NOMO-1 (cell line): ENCODE measurements around the gene OTOA.
"Not testable (repeated sequence)": the region's sequence is repeated elsewhere in the genome, so short reads cannot be mapped to it uniquely, and the experiment has no call there.

Source experiments
- DNase-seq, 2 experiments: peaks; one replicate each; lab custom pipeline; 2025; ENCODE audit not compliant: unreplicated experiment in 2 of 2; lab: John Stamatoyannopoulos, UW

The OTOA gene

GRCh38 chr16:21663889-21664647 lies at the start of gene OTOA:
Gene OTOA (plus strand): TSS chr16:21663968. CDS start chr16:21678515, 14,547 bp downstream.
- DNase-seq = no peak

GRCh38 chr16:21614896-21615295 lies 48.9 kb upstream of the OTOA start:
- DNase-seq = no peak

DNA sequence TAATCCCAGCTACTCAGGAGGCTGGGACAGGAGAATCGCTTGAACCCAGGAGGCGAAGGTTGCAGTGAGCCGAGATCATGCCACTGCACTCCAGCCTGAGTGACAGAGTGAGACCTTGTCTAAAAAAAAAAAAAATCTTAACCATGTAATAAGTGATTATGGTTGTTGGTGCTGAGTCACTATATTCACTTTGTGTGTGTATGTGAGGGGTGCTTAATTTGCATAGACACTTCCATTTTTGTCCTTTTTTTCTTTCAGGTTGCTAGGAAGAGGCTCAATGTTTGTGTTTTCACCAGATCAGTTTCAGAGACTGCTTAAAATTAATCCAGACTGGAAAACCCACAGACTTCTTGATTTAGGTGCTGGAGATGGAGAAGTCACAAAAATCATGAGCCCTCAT lies 46.2 kb upstream of the OTOA start:
- peak in 1 of 2 experiments; percentile 56 for DNase-seq

DNA sequence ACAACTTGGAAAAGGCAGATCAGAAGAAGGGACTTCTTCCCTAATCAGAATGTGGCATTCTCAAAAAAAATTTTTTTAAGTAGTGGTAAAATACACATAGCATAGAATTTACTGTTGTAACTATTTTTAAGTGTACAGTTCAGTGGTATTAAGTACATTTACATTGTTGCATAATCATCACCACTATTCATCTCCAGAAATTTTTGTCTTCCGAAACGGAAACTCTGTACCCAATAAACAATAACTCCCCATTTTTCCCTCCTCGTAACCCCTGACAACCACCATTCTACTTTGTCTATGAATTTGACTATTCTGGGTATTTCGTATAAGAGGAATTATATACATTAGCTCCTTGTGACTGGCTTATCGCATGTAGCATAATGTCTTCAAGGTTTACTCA lies 45.5 kb upstream of the OTOA start:
- DNase-seq = no peak

- no peak for DNase-seq
These were observed 43.9 kb upstream of the OTOA start for GRCh38 chr16:21619765-21620425.

DNA sequence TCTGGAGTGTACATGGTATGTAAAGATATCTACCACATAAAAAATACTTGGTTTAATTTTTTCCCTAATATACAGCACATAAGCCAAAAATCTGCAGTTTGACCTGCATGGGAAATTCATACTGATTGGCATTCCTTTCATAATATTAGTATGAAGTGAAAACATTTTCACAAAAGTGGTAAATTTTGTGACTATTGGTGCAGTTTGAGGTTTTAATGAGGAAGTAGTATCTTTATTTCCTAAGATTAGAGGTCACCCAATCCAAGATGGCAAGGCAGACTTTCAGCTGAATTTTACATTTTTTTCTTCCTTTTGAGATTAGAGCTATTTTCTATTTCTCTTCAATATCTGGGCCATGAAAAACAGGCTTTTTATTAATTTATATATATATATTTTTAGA lies 43.2 kb upstream of the OTOA start:
- peak in 1 of 2 experiments; percentile 29 for DNase-seq

DNA sequence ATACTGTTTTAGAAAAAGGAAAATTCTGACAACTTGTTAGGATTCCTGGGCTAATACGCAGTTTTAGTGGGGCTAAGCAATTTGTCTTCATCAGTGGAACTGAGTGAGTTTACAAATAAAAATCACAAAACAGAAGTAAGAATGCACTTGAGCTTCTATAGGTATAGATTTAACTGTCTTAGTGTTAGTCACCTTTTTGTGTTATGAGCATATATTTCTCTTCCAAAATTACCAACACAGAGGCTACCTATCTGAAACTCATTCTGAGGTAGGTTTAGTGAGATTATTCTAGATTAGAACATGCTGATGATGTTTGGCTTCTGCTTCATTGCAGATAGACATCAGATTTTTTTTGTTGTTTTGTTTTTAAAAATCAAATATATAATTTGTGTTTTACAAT lies 41.2 kb upstream of the OTOA start:
- no peak for DNase-seq

GRCh38 chr16:21625026-21625425 lies 38.7 kb upstream of the OTOA start:
- DNase-seq = no peak

- DNase-seq = peak; percentile 90 to 99
These were observed 37.0 kb upstream of the OTOA start for GRCh38 chr16:21626659-21627277.

DNA sequence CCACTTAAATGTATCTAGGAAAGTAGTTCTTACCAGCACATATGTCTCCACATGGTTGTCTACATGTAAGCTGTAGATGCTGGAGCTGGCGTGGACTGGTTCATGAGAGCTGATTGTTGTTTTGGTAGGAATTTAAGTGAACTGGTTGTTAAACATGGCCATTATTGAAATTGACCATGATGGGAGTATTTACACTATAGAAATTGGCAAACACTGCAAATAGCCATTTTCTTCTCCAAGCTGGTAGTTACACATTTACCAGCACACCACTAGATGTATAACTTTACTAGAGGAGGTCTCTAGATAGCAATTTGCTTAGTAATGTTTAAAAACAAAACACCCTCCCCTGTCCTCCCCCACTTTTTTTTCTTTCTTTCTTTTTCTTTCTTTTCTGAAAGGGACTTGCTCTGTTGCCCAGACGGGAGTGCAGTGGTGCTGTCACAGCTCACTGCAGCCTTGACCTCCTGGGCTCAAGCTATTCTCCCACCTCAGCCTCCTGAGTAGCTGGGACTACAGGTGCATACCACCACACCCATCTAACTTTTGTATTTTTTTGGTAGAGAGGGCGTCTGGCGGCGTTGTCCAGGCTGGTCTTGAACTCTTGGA lies 35.5 kb upstream of the OTOA start:
- DNase-seq = no peak

DNA sequence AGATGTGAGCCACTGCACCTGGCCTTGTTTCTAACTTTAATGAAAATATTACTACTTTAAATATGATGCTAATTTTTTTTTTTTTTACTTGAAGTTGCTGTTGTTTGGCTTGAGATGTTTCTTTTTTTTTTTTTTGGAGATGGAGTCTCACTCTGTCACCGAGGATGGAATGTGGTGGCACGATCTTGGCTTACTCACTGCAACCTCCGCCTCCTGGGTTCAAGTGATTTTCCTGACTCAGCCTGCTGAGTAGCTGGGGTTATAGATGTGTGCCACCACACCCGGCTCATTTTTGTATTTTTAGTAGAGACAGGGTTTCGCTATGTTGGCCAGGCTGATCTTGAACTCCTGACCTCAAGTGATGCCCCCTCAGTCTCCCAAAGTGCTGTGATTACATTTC lies 35.0 kb upstream of the OTOA start:
- DNase-seq = no peak

GRCh38 chr16:21629616-21630539 lies 33.9 kb upstream of the OTOA start:
- not testable (repeated sequence) for DNase-seq

DNA sequence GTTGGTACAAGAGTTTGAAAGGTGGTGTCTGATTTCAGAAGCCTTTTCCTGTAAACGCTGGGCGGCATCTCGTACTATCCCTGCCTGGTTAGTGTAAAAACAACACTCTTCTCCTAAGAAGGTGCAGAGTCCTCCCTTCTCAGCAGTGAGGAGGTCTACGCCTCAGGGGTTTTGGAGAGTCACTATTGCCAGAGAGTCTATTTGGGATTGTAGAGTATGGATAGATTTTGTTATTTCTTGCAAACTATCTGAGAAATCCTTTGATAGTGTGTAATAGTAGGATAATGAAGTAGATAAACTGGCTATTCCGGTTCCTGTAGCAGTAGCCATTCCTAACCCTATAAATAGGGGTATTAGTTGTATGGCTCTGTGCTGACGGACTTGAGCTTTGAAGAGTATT lies 32.9 kb upstream of the OTOA start:
- DNase-seq = not testable (repeated sequence)

DNA sequence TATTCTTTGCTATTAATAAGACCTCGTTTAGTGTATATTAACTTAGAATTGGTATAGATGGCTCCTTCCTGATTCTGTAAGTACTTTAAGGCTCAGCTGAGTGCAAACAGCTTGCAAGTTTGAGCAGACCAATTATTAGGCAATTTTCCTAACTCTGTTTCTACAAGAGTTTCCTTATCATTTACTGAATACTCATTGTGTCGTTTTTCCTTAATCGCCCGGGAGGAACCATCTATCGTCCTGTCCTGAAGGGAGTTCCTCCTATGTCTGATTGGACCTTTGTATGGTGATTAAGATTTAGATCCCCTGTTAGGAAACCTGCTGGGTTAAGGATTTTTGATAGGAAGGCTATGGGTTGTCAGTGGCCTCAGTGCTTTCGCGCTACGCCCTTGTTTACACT lies 32.4 kb upstream of the OTOA start:
- DNase-seq = not testable (repeated sequence)

GRCh38 chr16:21631951-21632575 lies 31.7 kb upstream of the OTOA start:
- DNase-seq = peak; percentile 14 to 37

GRCh38 chr16:21634216-21634615 lies 29.6 kb upstream of the OTOA start:
- no peak for DNase-seq

DNA sequence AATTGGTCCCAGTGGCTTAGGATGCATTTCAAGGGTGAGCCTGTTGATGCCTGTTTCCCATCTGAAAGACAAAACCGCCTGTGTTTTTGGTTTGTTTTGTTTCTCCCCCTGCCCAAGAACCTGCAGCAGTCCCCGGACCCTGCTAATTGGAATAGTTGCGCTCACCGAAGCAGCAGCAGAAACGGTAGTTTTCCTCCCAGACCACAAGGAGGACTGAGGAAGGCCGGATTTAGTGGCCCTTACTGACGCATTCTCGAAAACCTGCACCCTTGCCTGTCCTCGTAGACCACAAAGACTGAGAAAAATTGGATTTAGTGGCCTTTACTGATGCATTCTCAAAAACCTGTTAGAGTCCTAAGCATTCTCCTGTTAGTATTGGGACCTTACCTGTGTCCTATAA lies 28.1 kb upstream of the OTOA start:
- not testable (repeated sequence) for DNase-seq

- no peak for DNase-seq
These were observed 26.5 kb upstream of the OTOA start for GRCh38 chr16:21637032-21637968.

DNA sequence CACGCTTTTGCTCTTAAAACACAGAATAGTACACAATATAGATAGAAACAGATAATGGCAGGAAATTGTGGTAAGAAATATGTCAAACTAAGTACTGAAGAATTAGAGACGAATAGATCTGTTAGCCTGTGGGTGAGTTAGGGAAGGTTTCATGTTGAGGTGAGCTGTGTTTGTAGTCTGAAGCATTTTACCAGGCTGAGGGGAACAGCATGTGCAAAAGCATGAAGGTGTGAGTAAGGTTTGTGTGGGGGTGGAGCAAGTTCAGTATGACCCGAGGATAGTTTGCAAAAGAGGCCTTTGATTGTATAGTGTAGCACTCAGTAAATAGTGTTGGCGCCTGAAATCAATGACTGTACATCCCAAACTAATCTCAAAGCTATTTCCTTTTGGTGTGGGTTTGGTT lies 25.2 kb upstream of the OTOA start:
- DNase-seq = no peak
